Left ventricle myocardium inferior (tissue), 1 donor: ENCODE results near the gene PDLIM5. TPM values are rescaled to one million over a fixed set of nuclear protein-coding genes. Genes with fewer than 3 reads are reported as not detected.

Source experiments
- DNase-seq: peaks from one replicate; pipeline ENCODE4 v3.0.0-alpha.2; 2020
- H3K27ac ChIP-seq: fragments of 200-600 bp; replicated peaks from 2 replicates; pipeline ENCODE4 v1.8.0; 2021
- H3K27me3 ChIP-seq: fragments of 200-600 bp; 2 replicates; pipeline ENCODE4 v1.8.0; 2021; ENCODE audit warnings: low read depth
- H3K36me3 ChIP-seq: fragments of 200-600 bp; 2 replicates; pipeline ENCODE4 v1.8.0; 2021
- H3K4me1 ChIP-seq: fragments of 200-600 bp; 2 replicates; pipeline ENCODE4 v1.8.0; 2021
- H3K4me3 ChIP-seq: fragments of 200-600 bp; 2 replicates; pipeline ENCODE4 v1.8.0; 2021; ENCODE audit warnings: mild to moderate bottlenecking, moderate library complexity
- H3K9me3 ChIP-seq: fragments of 200-600 bp; replicated peaks from 2 replicates; pipeline ENCODE4 v1.8.0; 2021
- intact Hi-C: fragments of 100-400 bp; cut with micrococcal nuclease; formaldehyde crosslinking; loops from one replicate; pipeline ENCODE4 v1.11.0; 2022
- total RNA-seq: library from RNA; stranded (reverse); fragmentation: NEBNext Ultra II Directional; extraction: Animal tissue kit (Norgen Biotek cat#: 25700); gene quantifications from one replicate; pipeline ENCODE4 v1.2.1, GENCODE V29; 2021
- TF ChIP-seq, protein P1 (sequence below): fragments of 200-600 bp; IDR thresholded peaks from 2 replicates; pipeline ENCODE4 v1.8.0; 2021; ENCODE audit warnings: antibody characterized with exemption, mild to moderate bottlenecking, borderline replicate concordance
- donor health status: DM: no; HTN: yes; CAD: no; lungs with severe emphysema.

The PDLIM5 gene
- total RNA-seq, 1 donor from 2014 or later, result 982 TPM

DNA sequence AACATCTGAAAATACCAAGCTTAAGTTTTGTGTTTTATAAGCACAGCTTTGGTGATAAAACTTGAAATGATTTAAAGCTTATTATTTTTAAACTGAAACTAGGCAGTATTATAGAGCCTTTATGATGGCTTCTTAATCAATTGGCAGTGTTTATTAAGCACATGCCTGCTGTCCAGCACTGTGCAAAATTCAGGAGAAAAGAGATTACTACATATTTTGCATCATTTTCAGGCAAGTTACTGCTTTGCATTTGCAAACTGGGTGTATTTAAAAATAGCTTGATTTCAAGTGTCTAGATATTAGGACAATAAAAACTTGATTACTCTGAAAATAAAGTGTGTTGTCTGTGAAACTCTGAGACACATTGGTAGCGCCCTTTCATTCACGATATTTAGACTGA lies 126.5 kb downstream of the PDLIM5 start:
- no peaks in the 10 kb centered on the region for H3K9me3 ChIP-seq
- intact Hi-C loops, result no loop called here
- H3K4me1 ChIP-seq, result peaks cover 93% of the 10 kb centered on the region
- H3K36me3 ChIP-seq, result peaks cover 28% of the 10 kb centered on the region
- no peak overlapping the region for H3K27ac ChIP-seq
- DNase-seq, result no peak
- H3K4me3 ChIP-seq, result no peak overlapping the region
- H3K27me3 ChIP-seq, result no peaks in the 10 kb centered on the region
- TF ChIP-seq, protein P1, sequence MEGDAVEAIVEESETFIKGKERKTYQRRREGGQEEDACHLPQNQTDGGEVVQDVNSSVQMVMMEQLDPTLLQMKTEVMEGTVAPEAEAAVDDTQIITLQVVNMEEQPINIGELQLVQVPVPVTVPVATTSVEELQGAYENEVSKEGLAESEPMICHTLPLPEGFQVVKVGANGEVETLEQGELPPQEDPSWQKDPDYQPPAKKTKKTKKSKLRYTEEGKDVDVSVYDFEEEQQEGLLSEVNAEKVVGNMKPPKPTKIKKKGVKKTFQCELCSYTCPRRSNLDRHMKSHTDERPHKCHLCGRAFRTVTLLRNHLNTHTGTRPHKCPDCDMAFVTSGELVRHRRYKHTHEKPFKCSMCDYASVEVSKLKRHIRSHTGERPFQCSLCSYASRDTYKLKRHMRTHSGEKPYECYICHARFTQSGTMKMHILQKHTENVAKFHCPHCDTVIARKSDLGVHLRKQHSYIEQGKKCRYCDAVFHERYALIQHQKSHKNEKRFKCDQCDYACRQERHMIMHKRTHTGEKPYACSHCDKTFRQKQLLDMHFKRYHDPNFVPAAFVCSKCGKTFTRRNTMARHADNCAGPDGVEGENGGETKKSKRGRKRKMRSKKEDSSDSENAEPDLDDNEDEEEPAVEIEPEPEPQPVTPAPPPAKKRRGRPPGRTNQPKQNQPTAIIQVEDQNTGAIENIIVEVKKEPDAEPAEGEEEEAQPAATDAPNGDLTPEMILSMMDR, result no peak

DNA sequence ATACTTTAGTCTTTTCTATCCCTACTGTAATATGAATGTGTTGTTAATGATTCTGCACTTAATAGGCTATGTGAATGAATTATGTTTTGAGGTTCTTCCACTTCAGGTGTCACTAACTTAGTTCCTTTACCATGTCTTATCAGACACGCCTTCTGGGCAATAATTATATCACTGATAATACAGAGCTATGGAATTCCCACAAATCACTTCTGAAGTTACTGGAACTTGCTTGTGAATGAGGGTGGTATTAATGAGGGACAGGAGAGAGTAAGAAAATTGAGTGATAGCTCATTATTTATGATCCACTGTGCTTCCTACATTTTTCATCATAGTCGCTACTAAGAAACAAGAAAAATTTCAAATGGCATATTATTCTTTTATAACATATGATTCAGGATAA lies 130.0 kb downstream of the PDLIM5 start:
- TF ChIP-seq, protein P1, result no peak
- no peak for DNase-seq
- intact Hi-C loops, result no loop called here
- Histone ChIP-seq H3K9me3 (no peaks in the 10 kb centered on the region), H3K4me3 (no peak overlapping the region), H3K27ac (no peak overlapping the region), H3K27me3 (no peaks in the 10 kb centered on the region), H3K36me3 (peaks cover 43% of the 10 kb centered on the region), H3K4me1 (peaks cover 79% of the 10 kb centered on the region)

DNA sequence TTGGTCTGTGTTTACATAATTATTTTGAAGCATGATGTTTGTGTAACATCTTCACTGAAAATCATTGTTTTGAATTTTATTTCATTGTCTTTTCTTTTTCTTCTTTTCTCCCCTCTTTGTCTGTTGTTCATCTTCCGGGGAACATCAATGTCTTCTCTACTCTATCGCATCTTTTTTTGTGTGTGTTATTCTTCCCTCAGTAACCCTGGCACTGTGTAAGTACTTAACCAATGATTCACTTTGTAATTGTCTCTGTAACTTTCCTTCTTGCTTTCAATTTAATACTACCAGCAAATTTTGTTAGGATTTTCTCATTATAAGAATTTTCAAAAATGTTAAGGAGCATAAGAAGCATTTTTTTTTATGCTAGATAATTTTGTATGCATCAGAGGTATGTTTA lies 130.8 kb downstream of the PDLIM5 start:
- peaks cover 50% of the 10 kb centered on the region for H3K36me3 ChIP-seq
- intact Hi-C loops, result no loop called here
- H3K4me1 ChIP-seq, result peaks cover 72% of the 10 kb centered on the region
- DNase-seq, result no peak
- no peak overlapping the region for H3K4me3 ChIP-seq
- H3K27ac ChIP-seq, result peak overlapping the region; percentile 1
- H3K27me3 ChIP-seq, result no peaks in the 10 kb centered on the region
- no peaks in the 10 kb centered on the region for H3K9me3 ChIP-seq
- TF ChIP-seq, protein P1, result no peak

DNA sequence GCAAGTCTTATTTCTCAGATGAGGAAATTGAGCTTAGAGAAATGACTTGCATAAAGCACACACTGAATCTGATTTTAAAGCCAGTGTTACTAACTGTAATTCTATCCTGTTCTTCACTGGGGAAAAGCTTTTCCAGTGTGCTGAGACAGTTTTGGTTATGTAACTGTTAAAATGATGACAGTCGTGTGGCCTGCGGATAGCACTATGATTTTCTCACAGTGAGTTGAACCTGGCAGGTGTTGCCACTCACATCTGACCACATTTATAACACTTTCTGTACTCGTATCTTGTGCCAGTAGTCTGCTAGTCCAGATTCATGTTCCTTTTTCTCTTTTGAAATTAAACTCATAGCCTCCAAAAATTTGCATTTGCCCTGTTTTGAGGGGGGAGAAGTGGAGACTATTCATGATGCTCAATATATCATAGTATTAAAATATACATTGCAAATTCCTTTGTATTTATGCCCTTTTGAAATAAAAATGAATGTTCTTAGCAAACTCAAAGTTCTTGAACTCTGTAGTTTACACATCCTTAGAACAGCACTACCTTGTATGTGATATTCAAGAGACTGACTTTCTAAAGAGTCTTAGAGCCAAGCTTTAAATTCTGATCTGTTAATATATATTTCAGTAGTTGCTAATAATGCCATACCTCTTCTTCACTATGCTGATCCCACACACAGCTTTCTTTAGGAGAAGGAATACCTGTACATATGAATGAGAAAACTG lies 132.3 kb downstream of the PDLIM5 start:
- intact Hi-C loops, result no loop called here
- H3K9me3 ChIP-seq, result no peaks in the 10 kb centered on the region
- H3K27ac ChIP-seq, result peak overlapping the region; percentile 1
- no peak overlapping the region for H3K4me3 ChIP-seq
- H3K4me1 ChIP-seq, result peaks cover 73% of the 10 kb centered on the region
- TF ChIP-seq, protein P1, result no peak
- DNase-seq, result no peak
- H3K36me3 ChIP-seq, result peaks cover 64% of the 10 kb centered on the region
- no peaks in the 10 kb centered on the region for H3K27me3 ChIP-seq

DNA sequence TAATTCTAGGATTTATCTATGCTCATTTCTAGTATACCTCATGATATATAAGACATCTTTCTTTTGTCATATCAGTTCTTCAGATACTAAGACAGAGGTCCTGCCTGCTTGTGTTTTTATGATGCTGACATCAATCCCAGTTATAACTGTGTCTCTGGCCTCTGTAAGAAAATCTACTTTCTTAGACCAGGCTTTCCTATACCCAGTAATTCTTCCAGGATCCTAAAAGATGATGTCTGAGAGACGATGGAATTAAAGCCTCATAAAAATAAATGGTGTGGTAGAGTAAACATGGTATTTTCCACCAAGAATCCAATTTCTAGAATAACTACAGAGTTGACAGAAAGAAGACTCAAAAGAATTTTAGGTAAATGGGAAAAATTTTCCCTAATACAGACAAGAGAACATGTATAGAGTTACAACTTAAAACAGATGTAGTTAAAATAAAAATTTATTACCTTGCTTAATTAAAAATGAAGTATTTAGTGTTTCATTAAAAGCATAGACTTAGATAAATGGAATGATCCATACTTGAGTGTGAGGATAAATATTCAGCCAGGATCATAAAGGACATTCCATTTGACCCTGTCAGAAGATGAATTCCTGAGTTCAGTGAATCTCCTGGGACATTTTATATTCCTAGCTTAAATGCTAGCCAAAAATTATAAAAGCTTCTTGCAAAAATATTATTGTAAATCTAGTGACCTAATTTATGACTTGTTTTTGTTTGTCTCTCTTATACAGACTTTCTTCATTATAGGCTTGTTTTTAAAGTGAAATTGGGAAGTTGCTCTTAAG lies 137.4 kb downstream of the PDLIM5 start:
- no peak overlapping the region for H3K4me3 ChIP-seq
- H3K9me3 ChIP-seq, result no peaks in the 10 kb centered on the region
- no peak for DNase-seq
- H3K27ac ChIP-seq, result no peak overlapping the region
- peaks cover 65% of the 10 kb centered on the region for H3K36me3 ChIP-seq
- peaks cover 75% of the 10 kb centered on the region for H3K4me1 ChIP-seq
- H3K27me3 ChIP-seq, result no peaks in the 10 kb centered on the region
- TF ChIP-seq, protein P1, result no peak
- intact Hi-C loops, result loop anchor here (2.0 kb wide), 1 partner anchor 180 kb away; no protein-coding TSS in a partner anchor
